Left lung (tissue), 10 donors: Measurements from ENCODE around the gene PLB1. TPM values are rescaled to one million over a fixed set of nuclear protein-coding genes. Genes with fewer than 3 reads are reported as not detected.

ENCODE experiments used
- ATAC-seq: fragments of 200-7000 bp; cut with Tn5 transposase; one replicate; pipeline ENCODE4 v1.9.1; 2020; ENCODE audit warnings: moderate library complexity
- DNase-seq, 4 donors: peaks; one replicate each; pipeline ENCODE4 v3.0.0-alpha.2; 2013 to 2020
- H3K27ac ChIP-seq, 2 donors: fragments of 200-600 bp; sonication (generic) in 1 of 2; one replicate each; pipeline versions ENCODE4 v1.5.0 to v1.8.0; 2020 to 2021
- H3K27me3 ChIP-seq, 2 donors: fragments of 200-600 bp; sonication (generic) in 1 of 2; one replicate each; pipeline versions ENCODE4 v1.5.0 to v1.8.0; 2020 to 2021
- H3K36me3 ChIP-seq, 2 donors: fragments of 200-600 bp; sonication (generic) in 1 of 2; one replicate each; pipeline versions ENCODE4 v1.5.0 to v1.8.0; 2020 to 2021
- H3K4me1 ChIP-seq, 2 donors: fragments of 200-600 bp; one replicate each; pipeline ENCODE4 v1.8.0; 2021
- H3K4me3 ChIP-seq, 2 donors: fragments of 200-600 bp; sonication (generic) in 1 of 2; one replicate each; pipeline versions ENCODE4 v1.5.0 to v1.8.0; 2020 to 2021; ENCODE audit warnings: mild to moderate bottlenecking in 1 of 2
- H3K9me3 ChIP-seq, 2 donors: fragments of 200-600 bp; sonication (generic) in 1 of 2; one replicate each; pipeline versions ENCODE4 v1.5.0 to v1.8.0; 2020 to 2021
- intact Hi-C, 2 donors: fragments of 100-400 bp; cut with DNase I; formaldehyde crosslinking; loops; one replicate each; pipeline versions ENCODE4 v1.11.2 to v1.14.2; 2022
- polyA plus RNA-seq, 6 donors: library from polyadenylated mRNA; unstranded; fragments of 120-200 nt; gene quantifications; one replicate each; pipeline ENCODE4 v1.2.1, GENCODE V29; 2013; ENCODE audit not compliant: insufficient read length in 6 of 6
- total RNA-seq, 2 donors: library from RNA; stranded (reverse); fragmentation: NEBNext Ultra II Directional; extraction: Animal tissue kit (Norgen Biotek cat#: 25700); gene quantifications; one replicate each; pipeline ENCODE4 v1.2.1, GENCODE V29; 2021
- TF ChIP-seq, protein P1 (sequence below), 2 donors: fragments of 200-600 bp; sonication (generic) in 1 of 2; IDR thresholded peaks; one replicate each; pipeline versions ENCODE4 v1.5.0 to v1.8.0; 2021; ENCODE audit warnings: antibody characterized with exemption in 2 of 2
- donor health status: DM: no; HTN: yes; CAD: no.
- donor health status: DM: no; HTN: no; CAD: no.

PLB1 gene
- total and polyA plus RNA-seq, 8 donors = 0.94 to 6.8 (median 1.9) TPM

DNA sequence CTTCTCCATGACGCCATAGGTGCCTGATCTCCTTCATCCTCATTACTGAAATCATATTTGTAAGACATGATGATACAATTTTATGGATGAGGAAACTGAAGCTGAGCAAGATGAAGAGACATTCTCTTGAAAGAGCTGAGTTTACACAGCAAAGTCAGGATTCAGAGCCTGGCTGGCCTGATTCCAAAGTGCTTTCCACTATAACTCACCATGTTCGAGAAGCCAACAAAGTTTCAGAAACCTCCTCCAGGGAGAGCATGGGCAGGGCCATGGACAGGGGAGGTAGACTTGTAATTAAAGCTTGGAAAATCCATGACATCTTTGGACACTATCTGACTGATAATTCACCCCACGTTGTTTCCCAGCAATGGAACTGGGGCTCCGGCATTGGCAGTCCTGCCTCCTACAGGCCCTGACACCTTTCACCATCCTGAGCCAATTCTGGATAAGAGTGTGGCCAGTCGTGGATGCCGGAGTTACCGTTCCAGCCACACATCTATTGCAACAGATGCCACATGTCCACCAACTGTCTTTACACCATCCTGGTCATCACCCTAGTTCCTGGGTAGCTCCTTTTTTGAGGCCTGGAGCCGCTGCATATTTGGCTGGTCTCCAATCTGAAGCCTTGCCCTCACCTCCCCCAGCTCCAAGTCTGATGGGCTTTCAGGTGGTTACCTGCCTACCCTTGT, 170.8 kb downstream of the PLB1 start:
- no peak for ATAC-seq
- no peaks in the 10 kb centered on the region for H3K27me3 ChIP-seq
- no peak for DNase-seq
- no peaks in the 10 kb centered on the region for H3K36me3 ChIP-seq
- no peaks in the 10 kb centered on the region for H3K9me3 ChIP-seq
- no peak overlapping the region for H3K4me3 ChIP-seq
- intact Hi-C loops = no loop called here
- peaks cover 11 to 23% of the 10 kb centered on the region in 2 donors for H3K4me1 ChIP-seq
- TF ChIP-seq, protein P1, sequence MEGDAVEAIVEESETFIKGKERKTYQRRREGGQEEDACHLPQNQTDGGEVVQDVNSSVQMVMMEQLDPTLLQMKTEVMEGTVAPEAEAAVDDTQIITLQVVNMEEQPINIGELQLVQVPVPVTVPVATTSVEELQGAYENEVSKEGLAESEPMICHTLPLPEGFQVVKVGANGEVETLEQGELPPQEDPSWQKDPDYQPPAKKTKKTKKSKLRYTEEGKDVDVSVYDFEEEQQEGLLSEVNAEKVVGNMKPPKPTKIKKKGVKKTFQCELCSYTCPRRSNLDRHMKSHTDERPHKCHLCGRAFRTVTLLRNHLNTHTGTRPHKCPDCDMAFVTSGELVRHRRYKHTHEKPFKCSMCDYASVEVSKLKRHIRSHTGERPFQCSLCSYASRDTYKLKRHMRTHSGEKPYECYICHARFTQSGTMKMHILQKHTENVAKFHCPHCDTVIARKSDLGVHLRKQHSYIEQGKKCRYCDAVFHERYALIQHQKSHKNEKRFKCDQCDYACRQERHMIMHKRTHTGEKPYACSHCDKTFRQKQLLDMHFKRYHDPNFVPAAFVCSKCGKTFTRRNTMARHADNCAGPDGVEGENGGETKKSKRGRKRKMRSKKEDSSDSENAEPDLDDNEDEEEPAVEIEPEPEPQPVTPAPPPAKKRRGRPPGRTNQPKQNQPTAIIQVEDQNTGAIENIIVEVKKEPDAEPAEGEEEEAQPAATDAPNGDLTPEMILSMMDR (IDR thresholded peaks at IDR 0.05) = no peak
- H3K27ac ChIP-seq = no peak overlapping the region

DNA sequence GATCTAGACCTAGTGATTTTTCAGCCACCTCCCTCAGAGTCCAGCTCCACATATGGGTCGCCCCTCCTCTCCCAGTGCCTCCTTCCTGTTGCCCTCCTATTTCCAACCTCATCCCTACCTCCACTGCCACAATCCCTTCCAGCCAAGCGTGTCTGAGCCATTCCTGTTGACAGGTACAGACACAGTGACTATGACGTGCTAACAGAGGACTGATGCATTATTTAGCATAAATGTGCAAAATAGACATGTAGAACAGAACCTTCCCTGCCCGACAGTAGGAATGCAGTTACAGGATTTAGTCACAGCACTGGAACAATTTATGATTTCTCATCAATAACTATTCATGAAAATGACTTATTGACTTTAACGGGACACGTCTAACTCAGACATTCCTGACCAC, 171.4 kb downstream of the PLB1 start:
- intact Hi-C loops = no loop called here
- H3K9me3 ChIP-seq = no peaks in the 10 kb centered on the region
- DNase-seq (no peak), ATAC-seq (no peak)
- peaks cover 6 to 18% of the 10 kb centered on the region in 2 donors for H3K4me1 ChIP-seq
- H3K4me3 ChIP-seq = no peak overlapping the region
- TF ChIP-seq, protein P1 (IDR thresholded peaks at IDR 0.05) = no peak
- H3K27ac ChIP-seq = no peak overlapping the region
- H3K27me3 ChIP-seq = no peaks in the 10 kb centered on the region
- H3K36me3 ChIP-seq = no peaks in the 10 kb centered on the region

DNA sequence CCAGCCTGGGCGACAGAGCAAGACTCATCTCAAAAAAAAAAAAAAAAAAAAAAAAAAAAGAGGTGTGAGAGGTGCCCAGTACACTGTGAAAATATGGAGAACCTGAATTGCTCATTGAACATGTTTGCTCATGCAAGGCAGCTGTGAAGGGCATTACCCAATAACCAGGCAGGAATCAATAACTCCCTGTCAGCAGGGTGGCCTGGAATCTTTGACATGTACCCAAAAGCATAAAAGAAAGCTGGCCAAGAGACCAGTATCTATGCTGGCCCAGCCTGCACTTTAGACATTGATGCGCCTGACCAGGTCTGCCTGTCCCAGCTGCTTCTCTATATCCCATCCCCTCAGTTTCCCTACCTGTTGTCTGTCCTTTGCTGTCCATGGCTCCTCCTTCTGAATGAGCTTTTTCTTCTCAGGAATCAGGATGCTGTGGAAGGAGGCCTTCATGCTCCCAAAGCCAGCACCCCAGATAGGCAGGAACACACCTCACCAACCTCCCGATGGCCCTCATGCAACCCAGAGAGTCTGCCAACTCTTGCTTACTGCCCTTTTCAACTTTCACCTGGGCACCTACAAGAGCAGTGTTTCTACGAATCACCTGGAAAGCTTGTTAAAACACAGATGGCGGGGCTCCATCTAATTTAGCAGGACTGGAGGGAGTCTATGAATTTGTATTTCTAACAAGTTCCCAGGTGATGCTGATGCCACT, 172.4 kb downstream of the PLB1 start:
- intact Hi-C loops = no loop called here
- H3K27ac ChIP-seq = no peak overlapping the region
- no peaks in the 10 kb centered on the region for H3K9me3 ChIP-seq
- TF ChIP-seq, protein P1 (IDR thresholded peaks at IDR 0.05) = no peak
- no peak overlapping the region for H3K4me3 ChIP-seq
- H3K27me3 ChIP-seq = no peaks in the 10 kb centered on the region
- DNase-seq (no peak), ATAC-seq (no peak)
- peaks cover 2 to 10% of the 10 kb centered on the region in 2 donors for H3K4me1 ChIP-seq
- H3K36me3 ChIP-seq = no peaks in the 10 kb centered on the region

DNA sequence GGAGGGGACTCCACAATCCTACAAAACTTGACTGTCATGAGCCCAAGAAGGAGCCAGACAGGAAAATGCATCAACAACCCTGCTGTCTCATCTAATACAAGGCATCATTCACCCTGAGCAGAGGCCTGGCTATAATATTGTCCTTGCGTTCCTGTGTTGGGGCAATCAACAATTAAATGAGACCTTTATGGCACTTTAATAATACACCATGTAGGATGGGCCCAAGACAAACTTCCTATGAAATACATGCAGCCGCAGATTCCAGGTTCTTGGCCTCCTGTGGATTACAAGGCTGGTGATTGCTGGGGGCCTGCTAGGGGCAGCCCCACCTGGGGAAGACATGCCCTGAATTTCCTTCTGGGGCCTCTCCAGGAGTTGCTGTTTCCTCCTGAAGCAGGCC, 173.0 kb downstream of the PLB1 start:
- Histone ChIP-seq H3K9me3 (no peaks in the 10 kb centered on the region), H3K27me3 (no peaks in the 10 kb centered on the region), H3K27ac (no peak overlapping the region), H3K36me3 (no peaks in the 10 kb centered on the region), H3K4me1 (peaks cover 0 to 4% of the 10 kb centered on the region in 2 donors), H3K4me3 (no peak overlapping the region)
- no peak for ATAC-seq
- DNase-seq = no peak
- intact Hi-C loops = no loop called here
- TF ChIP-seq, protein P1 (IDR thresholded peaks at IDR 0.05) = no peak

DNA sequence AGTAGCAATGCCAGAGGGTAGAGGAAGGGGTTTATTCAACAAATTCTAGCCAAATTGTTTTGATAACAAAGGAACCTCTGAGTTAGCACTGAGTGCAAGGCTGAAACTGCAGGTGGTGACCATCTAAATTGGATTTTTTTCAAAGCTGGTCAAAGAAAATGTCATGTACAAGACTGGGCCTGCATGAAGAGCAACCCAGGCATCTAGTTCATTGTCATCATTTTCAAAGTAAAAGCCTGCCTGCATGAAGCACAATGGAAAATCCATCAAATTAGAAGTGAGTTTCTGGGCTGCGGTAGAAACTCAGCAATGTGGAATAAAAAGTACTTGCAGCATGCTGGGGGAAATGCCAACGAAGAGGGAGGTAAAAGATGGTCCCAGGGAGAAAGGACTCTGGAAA, 175.0 kb downstream of the PLB1 start:
- no peak for DNase-seq
- Histone ChIP-seq H3K27me3 (no peaks in the 10 kb centered on the region), H3K27ac (no peak overlapping the region), H3K4me3 (no peak overlapping the region), H3K4me1 (no peaks in the 10 kb centered on the region), H3K36me3 (no peaks in the 10 kb centered on the region), H3K9me3 (no peaks in the 10 kb centered on the region)
- ATAC-seq = no peak
- TF ChIP-seq, protein P1 (IDR thresholded peaks at IDR 0.05) = no peak
- intact Hi-C loops = no loop called here
